Mucosa of stomach (tissue), 1 donor: Measurements from ENCODE around the gene RALA.

Experiments used
- H3K27me3 ChIP-seq: one replicate; pipeline ENCODE4 v1.7.0; 2013; ENCODE audit warnings: mild to moderate bottlenecking, low read length; ENCODE audit not compliant: control insufficient read depth, insufficient read depth
- H3K36me3 ChIP-seq: one replicate; pipeline ENCODE4 v1.7.0; 2013; ENCODE audit warnings: low read length; ENCODE audit not compliant: control insufficient read depth, insufficient read depth
- H3K4me1 ChIP-seq: one replicate; pipeline ENCODE4 v1.7.0; 2013; ENCODE audit warnings: mild to moderate bottlenecking, low read length; ENCODE audit not compliant: control insufficient read depth, insufficient read depth
- H3K4me3 ChIP-seq: one replicate; pipeline ENCODE4 v1.7.0; 2013; ENCODE audit warnings: low read length
- H3K9ac ChIP-seq: one replicate; pipeline ENCODE4 v1.7.0; 2013; ENCODE audit warnings: mild to moderate bottlenecking, low read length, moderate library complexity
- H3K9me3 ChIP-seq: one replicate; pipeline ENCODE4 v1.7.0; 2013; ENCODE audit warnings: mild to moderate bottlenecking, low read length, moderate library complexity; ENCODE audit not compliant: control insufficient read depth
- donor health status: Pancreatic carcinoma.

RALA gene

DNA sequence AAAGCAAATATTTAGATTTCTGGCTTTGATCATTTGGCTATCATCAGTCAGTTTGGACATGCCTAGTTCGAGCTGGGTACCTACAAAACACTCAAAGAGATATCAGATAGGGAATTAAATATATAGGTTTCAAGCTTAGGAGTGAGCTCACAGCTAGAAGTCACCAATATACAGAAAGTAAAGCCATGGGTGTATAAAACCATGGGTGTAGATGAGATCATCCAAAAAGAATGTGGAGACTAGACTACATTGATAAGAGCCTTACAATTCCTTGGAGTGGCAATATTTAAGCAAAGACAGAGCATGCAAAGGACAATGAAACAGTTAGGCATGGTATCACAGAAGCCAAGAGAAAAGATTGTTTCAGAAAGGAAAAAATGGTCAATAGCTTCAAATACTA is 7.2 kb upstream of the RALA start:
- H3K4me1 ChIP-seq = peaks cover 10% of the 10 kb centered on the region
- H3K4me3 ChIP-seq = no peak overlapping the region
- no peak overlapping the region for H3K9ac ChIP-seq
- H3K9me3 ChIP-seq = no peaks in the 10 kb centered on the region
- H3K36me3 ChIP-seq = no peaks in the 10 kb centered on the region
- no peaks in the 10 kb centered on the region for H3K27me3 ChIP-seq

DNA sequence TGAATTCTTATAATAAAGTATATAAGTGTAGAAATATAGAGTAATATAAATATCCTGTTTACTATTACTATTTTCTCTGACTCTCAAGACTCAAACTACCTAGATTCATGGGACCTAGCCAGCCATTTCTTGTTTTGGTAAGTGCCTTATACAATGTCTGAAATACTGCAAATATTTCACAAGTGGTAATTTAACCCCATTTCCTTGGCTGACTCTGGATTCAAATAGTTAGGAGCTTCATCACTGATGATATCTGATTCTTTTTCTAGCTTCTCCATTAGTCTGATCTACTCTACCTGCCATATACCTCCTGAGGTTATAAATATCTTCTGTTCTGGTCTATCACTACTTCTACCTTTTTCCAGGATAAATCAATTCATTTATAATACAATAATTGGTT is 6.4 kb upstream of the RALA start:
- Histone ChIP-seq H3K4me3 (no peak overlapping the region), H3K4me1 (peaks cover 14% of the 10 kb centered on the region), H3K9me3 (no peaks in the 10 kb centered on the region)

DNA sequence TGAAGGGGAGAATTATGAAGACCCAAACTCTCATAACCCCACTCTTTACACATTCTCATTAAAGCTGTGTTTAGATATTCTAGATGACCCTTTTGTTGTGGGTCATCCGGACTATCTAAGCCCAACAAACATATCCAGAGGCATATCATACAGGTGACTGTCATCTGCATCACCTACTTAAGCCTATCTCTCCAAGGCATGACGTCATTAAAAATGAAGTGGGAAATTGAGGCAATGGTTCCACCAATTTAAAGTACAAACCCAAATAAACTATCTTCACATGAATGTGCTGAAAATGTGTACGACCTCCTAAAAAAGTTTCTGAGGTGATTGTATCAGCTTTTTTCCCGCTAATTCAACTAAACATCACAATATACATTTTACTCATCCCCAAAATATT is 4.5 kb upstream of the RALA start:
- no peak overlapping the region for H3K4me3 ChIP-seq
- H3K9ac ChIP-seq = no peak overlapping the region
- H3K9me3 ChIP-seq = no peaks in the 10 kb centered on the region
- no peaks in the 10 kb centered on the region for H3K27me3 ChIP-seq
- H3K36me3 ChIP-seq = no peaks in the 10 kb centered on the region
- peaks cover 22% of the 10 kb centered on the region for H3K4me1 ChIP-seq

More for the DNA sequence above, 6.4 kb upstream of the RALA start:
- no peaks in the 10 kb centered on the region for H3K36me3 ChIP-seq
- no peaks in the 10 kb centered on the region for H3K27me3 ChIP-seq
- H3K9ac ChIP-seq = no peak overlapping the region

GRCh38 chr7:39620486-39620885 is 2.9 kb upstream of the RALA start:
- H3K9me3 ChIP-seq = no peaks in the 10 kb centered on the region
- H3K36me3 ChIP-seq = no peaks in the 10 kb centered on the region
- no peaks in the 10 kb centered on the region for H3K27me3 ChIP-seq
- no peak overlapping the region for H3K9ac ChIP-seq
- H3K4me3 ChIP-seq = no peak overlapping the region
- H3K4me1 ChIP-seq = peaks cover 23% of the 10 kb centered on the region

GRCh38 chr7:39621261-39621660 is 2.1 kb upstream of the RALA start:
- H3K4me3 ChIP-seq = no peak overlapping the region
- no peaks in the 10 kb centered on the region for H3K27me3 ChIP-seq
- no peaks in the 10 kb centered on the region for H3K36me3 ChIP-seq
- no peaks in the 10 kb centered on the region for H3K9me3 ChIP-seq
- H3K9ac ChIP-seq = no peak overlapping the region
- peaks cover 26% of the 10 kb centered on the region for H3K4me1 ChIP-seq

DNA sequence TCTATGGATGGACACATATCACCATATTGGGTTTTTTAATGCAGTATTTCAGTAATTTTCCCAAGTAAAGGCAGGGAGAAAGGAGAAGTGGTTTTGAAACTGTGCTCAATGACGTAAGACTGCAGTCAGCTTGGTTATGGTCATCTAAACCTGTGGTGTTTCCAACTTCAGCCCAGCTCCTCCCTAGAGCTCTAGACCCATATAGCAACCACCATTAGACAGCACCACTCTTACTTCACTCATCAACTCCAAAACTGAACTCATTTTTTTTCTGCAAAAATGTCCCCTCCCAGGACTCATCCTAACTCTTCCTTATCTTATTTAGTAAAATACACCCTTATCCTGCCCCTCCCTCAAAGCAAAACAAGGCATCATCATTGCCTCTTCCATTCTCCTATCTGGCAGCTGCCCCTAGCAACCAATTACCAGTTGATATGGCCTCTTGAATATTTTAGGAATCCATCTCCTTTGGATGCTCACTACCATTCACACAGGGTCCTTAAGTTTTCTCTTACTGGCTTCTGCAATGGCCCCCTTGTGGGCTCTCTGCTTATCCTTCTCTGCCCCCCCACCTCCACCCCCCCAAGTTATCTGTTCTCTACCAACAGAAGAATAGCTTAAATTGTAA is 1.5 kb upstream of the RALA start:
- no peak overlapping the region for H3K9ac ChIP-seq
- no peaks in the 10 kb centered on the region for H3K27me3 ChIP-seq
- peaks cover 30% of the 10 kb centered on the region for H3K4me1 ChIP-seq
- no peak overlapping the region for H3K4me3 ChIP-seq
- no peaks in the 10 kb centered on the region for H3K9me3 ChIP-seq
- H3K36me3 ChIP-seq = no peaks in the 10 kb centered on the region

GRCh38 chr7:39622609-39623008 is 763 bp upstream of the RALA start:
- H3K9ac ChIP-seq = peak overlapping the region; percentile 96
- H3K4me1 ChIP-seq = peaks cover 35% of the 10 kb centered on the region
- peak overlapping the region; percentile 77 for H3K4me3 ChIP-seq
- no peaks in the 10 kb centered on the region for H3K36me3 ChIP-seq
- H3K9me3 ChIP-seq = no peaks in the 10 kb centered on the region
- no peaks in the 10 kb centered on the region for H3K27me3 ChIP-seq

DNA sequence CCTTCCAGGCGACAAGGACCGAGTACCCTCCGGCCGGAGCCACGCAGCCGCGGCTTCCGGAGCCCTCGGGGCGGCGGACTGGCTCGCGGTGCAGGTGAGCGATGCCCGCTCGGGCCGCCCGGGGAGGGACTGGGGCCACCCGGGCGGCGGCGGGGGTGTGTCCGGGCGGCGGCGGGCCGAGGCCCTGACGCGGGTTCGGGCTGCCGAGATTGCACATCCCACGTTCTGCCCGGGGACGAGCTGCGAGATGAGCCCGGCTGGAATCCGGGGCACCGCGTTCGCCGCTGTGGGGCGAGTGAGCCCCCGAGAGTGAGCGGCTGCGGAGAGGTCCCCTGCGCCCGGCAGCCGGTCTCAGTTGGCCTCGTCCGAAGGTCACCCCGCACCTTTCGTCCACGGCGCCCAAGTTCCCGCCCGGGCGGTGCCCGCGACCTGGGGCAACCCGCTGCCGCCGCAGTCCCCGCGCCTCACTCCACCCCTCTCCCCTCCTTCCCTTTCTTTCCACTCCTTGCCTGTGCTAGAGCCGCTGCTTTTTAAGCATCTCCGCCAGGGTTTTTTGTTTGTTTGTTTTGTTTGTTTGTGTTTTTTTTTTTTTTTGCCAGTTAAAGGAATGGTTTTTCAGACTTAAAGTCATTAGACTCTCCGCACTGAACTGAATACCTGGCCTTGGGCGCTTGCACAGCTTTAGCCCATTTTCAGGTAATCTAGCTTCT is 515 bp downstream of the RALA start:
- Histone ChIP-seq H3K9ac (peak overlapping the region; percentile 96), H3K4me3 (peak overlapping the region; percentile 77), H3K9me3 (no peaks in the 10 kb centered on the region), H3K36me3 (no peaks in the 10 kb centered on the region), H3K27me3 (no peaks in the 10 kb centered on the region), H3K4me1 (peaks cover 35% of the 10 kb centered on the region)

DNA sequence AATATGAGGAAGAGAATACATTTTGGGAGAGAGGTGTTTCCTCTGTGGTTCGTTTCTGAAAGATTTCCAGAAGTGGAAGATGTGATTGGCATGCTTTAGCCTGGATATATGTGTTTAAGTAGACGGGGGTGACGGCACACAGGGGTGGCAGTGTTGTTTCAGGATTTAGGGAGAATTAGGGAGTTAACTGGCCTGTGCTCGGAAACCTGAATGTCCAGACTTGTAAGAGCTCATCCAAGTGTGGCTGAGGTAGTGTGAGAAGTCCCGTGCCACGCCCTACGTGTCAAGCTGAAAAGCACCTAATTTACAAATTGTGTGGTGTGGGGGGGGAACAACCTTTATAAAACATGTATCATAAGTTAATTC is 1.1 kb downstream of the RALA start:
- H3K4me1 ChIP-seq = peaks cover 35% of the 10 kb centered on the region
- peak overlapping the region; percentile 96 for H3K9ac ChIP-seq
- H3K27me3 ChIP-seq = no peaks in the 10 kb centered on the region
- no peaks in the 10 kb centered on the region for H3K9me3 ChIP-seq
- peak overlapping the region; percentile 77 for H3K4me3 ChIP-seq
- H3K36me3 ChIP-seq = no peaks in the 10 kb centered on the region

- Histone ChIP-seq H3K9me3 (no peaks in the 10 kb centered on the region), H3K4me3 (no peak overlapping the region), H3K27me3 (no peaks in the 10 kb centered on the region), H3K36me3 (no peaks in the 10 kb centered on the region), H3K9ac (peak overlapping the region; percentile 96), H3K4me1 (peaks cover 35% of the 10 kb centered on the region)
Observed at GRCh38 chr7:39624935-39625694, 1.7 kb downstream of the RALA start.

- Histone ChIP-seq H3K9me3 (no peaks in the 10 kb centered on the region), H3K9ac (no peak overlapping the region), H3K36me3 (no peaks in the 10 kb centered on the region), H3K4me1 (peaks cover 17% of the 10 kb centered on the region), H3K4me3 (no peak overlapping the region), H3K27me3 (no peaks in the 10 kb centered on the region)
Observed at GRCh38 chr7:39631736-39632308, 8.4 kb downstream of the RALA start.
